PC-9 (cell line): ENCODE data around the gene PXDN. TPM values are rescaled to one million over a fixed set of nuclear protein-coding genes. Genes with fewer than 3 reads are reported as not detected.

ENCODE experiments used
- BruUV-seq: library from RNA; stranded (reverse); fragments of 400-500 nt; replicated peaks from 2 replicates; lab custom pipeline; 2021; lab: Mats Ljungman, UMichigan
- CTCF ChIA-PET: fragments of 300-600 bp; sonication (Branson Sonifier 250); formaldehyde crosslinking; loops from one replicate; lab custom pipeline; 2022; ENCODE audit warnings: antibody characterized with exemption; lab: Charles Lee
- POLR2A ChIA-PET: fragments of 300-600 bp; sonication (Branson Sonifier 250); formaldehyde crosslinking; loops from one replicate; lab custom pipeline; 2022; ENCODE audit warnings: antibody characterized with exemption; ENCODE audit not compliant: unreplicated experiment; lab: Charles Lee
- DNase-seq, 2 experiments: peaks; one replicate each; pipeline versions ENCODE4 v3.0.0 to v3.0.0-alpha.2; 2015 to 2022; ENCODE audit warnings: mixed read lengths in 1 of 2
- H2AFZ ChIP-seq: fragments of 200-600 bp; sonication (generic); 2 replicates; pipeline ENCODE4 v1.8.1; 2017; ENCODE audit warnings: antibody characterized with exemption
- H3F3A ChIP-seq: fragments of 200-600 bp; sonication (generic); 2 replicates; pipeline ENCODE4 v1.8.1; 2017; ENCODE audit warnings: antibody characterized with exemption, mild to moderate bottlenecking, low read depth; ENCODE audit not compliant: insufficient read depth
- H3K27ac ChIP-seq: fragments of 200-600 bp; sonication (generic); 2 replicates; pipeline ENCODE4 v1.6.1; 2016; ENCODE audit warnings: mixed run types
- H3K27me3 ChIP-seq: fragments of 200-600 bp; sonication (generic); 2 replicates; pipeline ENCODE4 v1.6.1; 2016; ENCODE audit warnings: low read depth, mixed run types; ENCODE audit not compliant: insufficient read depth
- H3K36me3 ChIP-seq: fragments of 200-600 bp; sonication (generic); 2 replicates; pipeline ENCODE4 v1.6.1; 2016; ENCODE audit warnings: low read depth, mixed run types
- H3K4me1 ChIP-seq: fragments of 200-600 bp; sonication (generic); replicated peaks from 2 replicates; pipeline ENCODE4 v1.6.1; 2016; ENCODE audit warnings: mixed run types; ENCODE audit not compliant: insufficient read depth
- H3K4me2 ChIP-seq: fragments of 200-600 bp; sonication (generic); 2 replicates; pipeline ENCODE4 v1.6.1; 2017; ENCODE audit warnings: mixed run types
- H3K4me3 ChIP-seq: fragments of 200-600 bp; sonication (generic); 2 replicates; pipeline ENCODE4 v1.6.1; 2016; ENCODE audit warnings: mixed run types
- H3K79me2 ChIP-seq: fragments of 200-600 bp; sonication (generic); 2 replicates; pipeline ENCODE4 v1.6.1; 2017; ENCODE audit warnings: low read depth, mixed run types
- H3K9me2 ChIP-seq: fragments of 200-600 bp; sonication (generic); 2 replicates; pipeline ENCODE4 v1.8.1; 2017; ENCODE audit warnings: mild to moderate bottlenecking; ENCODE audit not compliant: insufficient read depth
- H3K9me3 ChIP-seq: fragments of 200-600 bp; sonication (generic); 2 replicates; pipeline ENCODE4 v1.8.1; 2016; ENCODE audit warnings: low read depth; ENCODE audit not compliant: insufficient read depth
- H4K20me1 ChIP-seq: fragments of 200-600 bp; sonication (generic); 2 replicates; pipeline ENCODE4 v1.8.1; 2017; ENCODE audit not compliant: insufficient read depth
- CTCF ChIP-seq: fragments of 200-600 bp; sonication (generic); conservative IDR thresholded peaks from 2 replicates; pipeline ENCODE4 v1.6.1; 2017; ENCODE audit warnings: mixed run types, antibody characterized with exemption, mild to moderate bottlenecking, moderate library complexity
- EZH2 ChIP-seq: fragments of 200-600 bp; sonication (generic); IDR thresholded peaks from 2 replicates; pipeline ENCODE4 v1.8.0; 2017; ENCODE audit warnings: antibody characterized with exemption, low read depth
- intact Hi-C: fragments of 100-400 bp; cut with micrococcal nuclease; formaldehyde crosslinking; loops from one replicate; pipeline ENCODE4 v1.10.0; 2022; ENCODE audit not compliant: unreplicated experiment
- total RNA-seq: library from RNA; stranded (reverse); gene quantifications from 2 replicates; pipeline ENCODE4 v1.2.3, GENCODE V29; 2021

The PXDN gene
- total RNA-seq, 1 experiment from 2014 or later: 91.1 TPM

- Histone ChIP-seq H3K9me2 (no peaks in the 10 kb centered on the region), H3K4me2 (no peak overlapping the region), H3K79me2 (no peaks in the 10 kb centered on the region), H3K27me3 (peaks cover 13% of the 10 kb centered on the region), H3K36me3 (peaks cover 4% of the 10 kb centered on the region), H3K4me1 (no peaks in the 10 kb centered on the region), H4K20me1 (peaks cover 3% of the 10 kb centered on the region; the same call in 1 of the 2 replicates), H3K4me3 (no peak overlapping the region), H3K27ac (no peak overlapping the region), H3K9me3 (no peaks in the 10 kb centered on the region), H2AFZ (no peak overlapping the region), H3F3A (peaks cover 8% of the 10 kb centered on the region; the same call in 1 of the 2 replicates)
- DNase-seq: no peak
- CTCF ChIA-PET: no interaction called here
- no TSS peak for BruUV-seq
- POLR2A ChIA-PET: no interaction called here
- no peak for TF ChIP-seq CTCF
- TF ChIP-seq EZH2: no peak
- intact Hi-C loops: loop anchor here (5.0 kb wide), 1 partner anchor 103 kb away; no protein-coding TSS in a partner anchor
Observed at GRCh38 chr2:1655461-1655860, 88.9 kb downstream of the PXDN start.

GRCh38 chr2:1654696-1655374 is 89.5 kb downstream of the PXDN start:
- POLR2A ChIA-PET: interaction anchor here (0.6 kb wide), 1 partner anchor 91 kb away, joined by 3 read pairs; no protein-coding TSS in a partner anchor
- H3K4me2 ChIP-seq: no peak overlapping the region
- H3K27me3 ChIP-seq: peaks cover 12% of the 10 kb centered on the region
- peaks cover 3% of the 10 kb centered on the region; the same call in 1 of the 2 replicates for H4K20me1 ChIP-seq
- no peaks in the 10 kb centered on the region for H3K9me2 ChIP-seq
- BruUV-seq: no TSS peak
- H3K27ac ChIP-seq: no peak overlapping the region
- no peak overlapping the region for H3K4me3 ChIP-seq
- H3K4me1 ChIP-seq: no peaks in the 10 kb centered on the region
- TF ChIP-seq EZH2 (no peak), CTCF (no peak)
- H3K9me3 ChIP-seq: no peaks in the 10 kb centered on the region
- peaks cover 8% of the 10 kb centered on the region; the same call in 1 of the 2 replicates for H3F3A ChIP-seq
- no peak for DNase-seq
- H2AFZ ChIP-seq: no peak overlapping the region
- CTCF ChIA-PET: no interaction called here
- intact Hi-C loops: loop anchor here (5.0 kb wide), 1 partner anchor 103 kb away; no protein-coding TSS in a partner anchor
- H3K36me3 ChIP-seq: peaks cover 4% of the 10 kb centered on the region
- H3K79me2 ChIP-seq: no peaks in the 10 kb centered on the region

DNA sequence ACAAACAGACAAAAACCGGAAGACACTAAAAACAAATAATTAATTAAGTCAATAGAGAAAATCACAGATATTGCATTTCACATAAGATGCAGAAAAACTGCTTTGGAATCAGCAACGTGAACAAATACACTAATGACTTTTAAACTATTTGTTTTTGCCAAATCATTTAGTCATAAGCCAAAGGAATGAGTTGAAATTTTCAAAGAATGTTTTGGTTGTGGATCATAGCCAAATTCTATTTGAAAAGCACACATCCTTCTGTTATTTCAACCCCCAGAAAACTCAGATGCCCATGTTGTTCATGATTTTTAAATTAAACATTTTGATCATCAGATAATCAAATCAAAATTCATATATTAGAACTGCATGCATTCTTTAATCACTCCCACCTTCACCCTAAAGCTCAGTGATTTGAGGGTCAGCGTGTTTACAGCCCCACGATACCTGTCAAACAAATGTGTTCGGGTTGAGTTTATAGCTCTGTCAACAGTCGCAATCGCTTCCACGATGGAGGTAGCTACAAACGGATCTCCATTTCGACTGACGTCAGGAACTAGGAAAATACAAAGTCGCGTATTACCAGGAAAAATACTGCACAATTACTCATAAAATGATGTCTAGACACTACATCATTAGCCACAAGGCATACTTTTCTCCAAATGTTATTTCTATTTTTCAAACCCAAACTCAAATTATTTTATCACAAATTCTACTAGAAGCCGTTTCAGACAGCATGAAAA is 90.2 kb downstream of the PXDN start:
- H3K79me2 ChIP-seq: no peaks in the 10 kb centered on the region
- intact Hi-C loops: no loop called here
- peaks cover 9% of the 10 kb centered on the region; the same call in 1 of the 2 replicates for H3K27me3 ChIP-seq
- no peak for TF ChIP-seq EZH2
- no peak for TF ChIP-seq CTCF
- H3K36me3 ChIP-seq: peaks cover 4% of the 10 kb centered on the region
- POLR2A ChIA-PET: interaction anchor here (0.6 kb wide), 1 partner anchor 91 kb away, joined by 3 read pairs; no protein-coding TSS in a partner anchor
- CTCF ChIA-PET: no interaction called here
- DNase-seq: no peak
- H3K4me3 ChIP-seq: no peak overlapping the region
- no peaks in the 10 kb centered on the region for H3K9me2 ChIP-seq
- H2AFZ ChIP-seq: no peak overlapping the region
- no peaks in the 10 kb centered on the region for H3K4me1 ChIP-seq
- no peak overlapping the region for H3K4me2 ChIP-seq
- peaks cover 8% of the 10 kb centered on the region; the same call in 1 of the 2 replicates for H3F3A ChIP-seq
- no peak overlapping the region for H3K27ac ChIP-seq
- H3K9me3 ChIP-seq: no peaks in the 10 kb centered on the region
- peaks cover 3% of the 10 kb centered on the region; the same call in 1 of the 2 replicates for H4K20me1 ChIP-seq
- no TSS peak for BruUV-seq
